HG03045 (cell line): Measurements from ENCODE around the gene NXPE4.
"Not testable (repeated sequence)": the region's sequence is repeated elsewhere in the genome, so short reads cannot be mapped to it uniquely, and the experiment has no call there.

Experiments
- ATAC-seq: cut with Tn5 transposase; IDR thresholded peaks from one replicate; pipeline ENCODE4 v1.9.1; 2021; ENCODE audit warnings: mild to moderate bottlenecking, moderate library complexity; ENCODE audit not compliant: unreplicated experiment

NXPE4 gene

DNA sequence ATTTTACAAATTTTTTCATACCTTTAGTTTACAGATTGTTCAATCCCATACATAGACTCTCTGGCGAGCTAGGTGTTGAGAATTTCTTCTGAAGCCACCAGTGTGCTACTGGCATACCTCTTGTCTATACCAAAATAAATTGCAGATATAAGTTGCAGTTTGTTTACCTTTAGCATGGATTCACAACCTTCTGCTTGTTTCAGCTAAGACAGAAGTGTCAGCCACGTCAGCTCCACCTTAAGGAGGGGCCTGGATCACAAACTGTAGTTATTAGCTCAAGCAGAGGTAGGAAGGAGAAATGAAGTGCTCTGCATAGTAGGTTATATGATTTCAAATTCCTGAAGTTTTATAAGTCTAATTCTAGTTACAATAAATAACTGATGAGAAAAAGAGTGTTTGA lies at the start of gene NXPE4:
NXPE4 (minus strand) TSS at position 216 of the 400 bp plus-strand sequence. CDS start 1,027 bp downstream, outside the sequence.
- no peak for ATAC-seq

DNA sequence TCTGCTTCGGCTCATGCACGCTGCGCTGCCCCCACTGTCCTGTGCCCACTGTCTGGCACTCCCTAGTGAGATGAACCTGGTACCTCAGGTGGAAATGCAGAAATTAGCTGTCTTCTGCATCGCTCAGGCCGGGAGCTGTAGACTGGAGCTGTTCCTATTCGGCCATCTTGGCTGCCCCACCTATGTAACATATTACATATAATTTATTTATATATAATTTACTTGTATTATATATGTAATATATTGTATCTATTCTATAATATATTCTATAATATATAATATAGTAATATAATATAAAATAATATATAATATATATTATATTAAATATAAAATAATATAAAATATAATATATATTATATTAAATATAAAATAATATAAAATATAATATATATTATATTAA lies 43.9 kb upstream of the NXPE4 start:
- not testable (repeated sequence) for ATAC-seq

DNA sequence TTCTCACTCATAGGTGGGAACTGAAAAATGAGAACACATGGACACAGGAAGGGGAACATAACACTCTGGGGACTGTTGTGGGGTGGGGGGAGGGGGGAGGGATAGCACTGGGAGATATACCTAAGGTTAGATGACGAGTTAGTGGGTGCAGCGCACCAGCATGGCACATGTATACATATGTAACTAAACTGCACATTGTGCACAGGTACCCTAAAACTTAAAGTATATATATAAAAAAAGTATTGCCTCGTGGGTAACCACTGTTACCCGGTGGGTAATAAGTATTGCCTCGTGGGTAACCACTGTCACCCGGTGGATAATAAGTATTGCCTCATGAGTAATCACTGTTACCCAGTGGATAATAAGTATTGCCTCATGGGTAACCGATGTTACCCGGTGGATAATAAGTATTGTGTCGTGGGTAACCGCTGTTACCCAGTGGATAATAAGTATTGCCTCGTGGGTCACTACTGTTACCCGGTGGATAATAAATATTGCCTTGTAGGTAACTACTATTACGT lies 35.9 kb upstream of the NXPE4 start:
- not testable (repeated sequence) for ATAC-seq

DNA sequence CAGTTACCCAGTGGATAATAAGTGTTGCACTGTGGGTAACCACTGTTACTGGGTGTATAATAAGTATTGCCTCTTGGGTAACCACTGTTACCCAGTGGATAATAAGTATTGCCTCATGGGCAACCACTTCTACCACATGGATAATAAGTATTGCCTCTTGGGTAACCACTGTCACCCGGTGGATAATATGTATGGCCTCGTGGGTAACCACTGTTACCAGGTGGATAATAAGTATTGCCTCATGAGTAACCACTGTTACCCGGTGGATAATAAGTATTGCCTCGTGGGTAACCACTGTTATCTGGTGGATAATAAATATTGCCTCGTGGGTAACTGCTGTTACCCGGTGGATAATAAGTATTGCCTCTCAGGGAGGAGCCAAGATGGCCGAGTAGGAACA lies 29.7 kb upstream of the NXPE4 start:
- no peak for ATAC-seq

DNA sequence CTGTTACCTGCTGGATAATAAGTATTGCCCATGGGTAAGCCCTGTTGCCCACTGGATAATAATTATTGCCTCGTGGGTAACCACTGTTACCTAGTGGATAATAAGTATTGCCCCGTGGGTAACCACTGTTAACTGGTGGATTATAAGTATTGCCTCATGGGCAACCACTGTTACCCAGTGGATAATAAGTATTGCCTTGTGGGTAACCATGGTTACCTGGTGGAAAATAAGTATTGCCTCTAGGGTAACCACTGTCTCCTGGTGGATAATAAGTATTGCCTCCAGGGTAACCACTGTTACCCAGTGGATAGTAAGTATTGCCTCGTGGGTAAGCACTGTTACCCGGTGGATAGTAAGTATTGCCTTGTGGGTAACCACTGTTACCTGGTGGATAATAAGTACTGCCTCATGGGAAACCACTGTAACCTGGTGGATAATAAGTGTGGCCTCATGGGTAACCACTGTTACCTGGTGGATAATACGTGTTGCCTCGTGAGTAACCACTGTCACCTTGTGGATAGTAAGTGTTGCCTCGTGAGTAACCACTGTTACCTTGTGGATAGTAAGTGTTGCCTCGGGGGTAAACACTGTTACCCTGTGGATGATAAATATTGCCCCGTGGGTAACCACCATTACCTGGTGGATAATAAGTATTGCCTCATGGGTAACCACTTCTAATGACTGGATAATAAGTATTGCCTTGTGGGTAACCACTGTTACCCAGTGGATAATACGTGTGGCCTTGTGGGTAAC lies 29.0 kb upstream of the NXPE4 start:
- no peak for ATAC-seq

DNA sequence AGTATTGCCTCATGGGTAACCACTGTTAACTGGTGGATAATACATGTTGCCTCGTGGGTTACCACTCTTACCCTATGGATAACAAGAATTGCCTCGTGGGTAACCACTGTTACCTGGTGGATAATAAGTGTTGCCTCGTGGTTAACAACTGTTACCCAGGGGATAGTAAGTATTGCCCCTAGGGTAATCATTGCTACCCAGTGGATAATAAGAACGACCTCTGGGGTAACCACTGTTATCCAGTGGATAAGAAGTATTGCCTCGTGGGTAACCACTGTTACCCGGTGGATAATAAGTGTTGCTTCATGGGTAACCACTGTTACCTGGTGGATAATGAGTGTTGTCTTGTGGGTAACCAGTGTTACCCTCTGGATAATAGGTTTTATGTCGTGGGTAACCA lies 28.1 kb upstream of the NXPE4 start:
- ATAC-seq = no peak

DNA sequence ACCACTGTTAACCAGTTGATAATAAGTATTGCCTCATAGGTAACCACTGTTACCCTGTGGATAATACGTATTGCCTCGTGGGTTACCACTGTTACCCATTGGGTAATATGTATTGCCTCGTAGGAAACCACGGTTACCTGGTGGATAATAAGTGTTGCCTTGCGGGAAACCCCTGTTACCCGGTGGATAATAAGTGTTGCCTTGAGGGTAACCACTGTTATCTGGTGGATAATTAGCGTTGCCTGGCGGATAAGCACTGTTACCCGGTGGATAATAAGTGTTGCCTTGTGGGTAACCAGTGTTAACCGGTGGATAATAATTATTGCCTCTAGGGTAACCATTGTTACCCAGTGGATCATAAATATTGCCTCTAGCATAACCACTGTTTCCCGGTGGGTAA lies 27.3 kb upstream of the NXPE4 start:
- no peak for ATAC-seq

DNA sequence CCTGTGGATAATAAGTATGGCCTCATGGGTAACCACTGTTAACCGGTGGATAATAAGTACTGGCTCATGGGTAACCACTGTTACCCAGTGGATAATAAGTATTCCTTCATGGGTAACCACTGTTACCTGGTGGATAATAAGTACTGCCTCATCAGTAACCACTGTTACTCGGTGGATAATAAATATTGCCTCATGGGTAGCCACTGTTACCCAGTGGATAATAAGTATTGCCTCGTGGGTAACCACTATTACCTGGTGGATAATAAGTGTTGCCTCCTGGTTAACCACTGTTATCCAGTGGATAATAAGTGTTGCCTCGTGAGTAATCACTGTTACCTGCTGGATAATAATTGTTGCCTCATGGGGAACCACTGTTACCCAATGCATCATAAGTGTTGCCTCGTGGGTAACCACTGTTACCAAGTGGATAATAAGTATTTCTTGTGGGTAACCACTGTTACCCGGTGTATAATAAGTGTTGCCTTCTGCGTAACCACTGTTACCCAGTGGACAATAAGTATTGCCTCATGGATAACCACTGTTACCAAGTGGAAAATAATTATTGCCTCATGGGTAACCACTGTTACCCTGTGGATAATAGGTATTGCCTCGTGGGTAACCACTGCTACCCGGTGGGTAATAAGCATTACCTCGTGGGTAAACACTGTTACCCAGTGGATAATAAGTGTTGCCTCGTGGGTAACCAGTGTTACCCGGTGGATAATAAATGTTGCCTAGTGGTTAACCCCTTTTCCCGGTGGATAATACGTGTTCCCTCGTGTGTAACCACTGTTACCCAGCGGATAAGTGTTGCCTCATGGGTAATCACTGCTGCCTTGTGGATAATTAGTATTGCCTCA lies 26.6 kb upstream of the NXPE4 start:
- ATAC-seq = no peak

DNA sequence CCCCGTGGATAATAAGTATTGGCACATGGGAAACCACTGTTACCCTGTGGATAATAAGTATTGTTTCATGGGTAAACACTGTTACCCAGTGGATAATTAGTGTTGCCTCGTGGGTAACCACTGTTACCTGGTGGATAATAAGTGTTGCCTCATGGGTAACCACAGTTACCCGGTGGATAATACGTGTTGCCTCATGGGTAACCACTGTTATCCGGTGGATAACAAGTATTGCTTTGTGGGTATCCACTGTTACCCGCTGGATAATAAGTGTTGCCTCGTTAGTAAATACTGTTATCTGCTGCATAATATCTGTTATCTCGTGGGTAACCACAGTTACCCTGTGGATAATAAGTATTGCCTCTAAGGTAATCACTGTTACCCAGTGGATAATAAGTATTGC lies 25.5 kb upstream of the NXPE4 start:
- no peak for ATAC-seq

DNA sequence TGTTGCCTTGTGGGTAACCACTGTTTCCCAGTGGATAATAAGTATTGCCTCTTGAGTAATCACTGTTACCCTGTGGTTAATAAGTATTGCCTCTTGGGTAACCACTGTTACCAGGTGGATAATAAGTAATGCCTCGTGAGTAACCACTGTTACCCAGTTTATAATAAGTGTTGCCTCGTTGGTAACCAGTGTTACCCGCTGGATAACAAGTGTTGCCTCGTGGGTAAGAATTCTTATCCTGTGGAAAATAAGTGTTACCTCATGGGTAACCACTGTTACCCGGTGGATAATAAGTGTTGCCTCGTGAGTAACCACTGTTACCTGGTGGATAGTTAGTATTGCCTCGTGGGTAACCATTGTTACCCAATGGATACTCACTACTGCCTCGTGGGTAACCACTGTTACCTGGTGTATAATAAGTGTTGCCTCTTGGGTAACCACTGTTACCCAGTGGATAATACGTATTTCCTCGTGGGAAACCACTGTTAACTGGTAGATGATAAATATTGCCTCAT lies 24.1 kb upstream of the NXPE4 start:
- no peak for ATAC-seq

DNA sequence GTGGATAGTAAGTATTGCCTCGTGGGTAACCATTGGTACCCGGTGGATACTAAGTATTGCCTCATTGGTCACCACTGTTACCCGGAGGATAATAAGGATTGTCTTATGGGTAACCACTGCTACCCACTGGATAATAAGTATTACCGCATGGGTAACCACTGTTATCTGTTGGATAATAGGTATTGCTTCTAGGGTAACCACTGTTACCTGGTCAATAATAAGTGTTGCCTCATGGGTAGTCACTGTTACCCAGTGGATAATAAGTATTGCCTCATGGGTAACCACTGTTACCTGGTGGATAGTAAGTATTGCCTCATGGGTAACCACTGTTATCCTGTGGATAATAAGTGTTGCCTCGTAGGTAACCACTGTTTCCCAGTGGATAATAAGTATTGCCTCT lies 22.6 kb upstream of the NXPE4 start:
- ATAC-seq = no peak

DNA sequence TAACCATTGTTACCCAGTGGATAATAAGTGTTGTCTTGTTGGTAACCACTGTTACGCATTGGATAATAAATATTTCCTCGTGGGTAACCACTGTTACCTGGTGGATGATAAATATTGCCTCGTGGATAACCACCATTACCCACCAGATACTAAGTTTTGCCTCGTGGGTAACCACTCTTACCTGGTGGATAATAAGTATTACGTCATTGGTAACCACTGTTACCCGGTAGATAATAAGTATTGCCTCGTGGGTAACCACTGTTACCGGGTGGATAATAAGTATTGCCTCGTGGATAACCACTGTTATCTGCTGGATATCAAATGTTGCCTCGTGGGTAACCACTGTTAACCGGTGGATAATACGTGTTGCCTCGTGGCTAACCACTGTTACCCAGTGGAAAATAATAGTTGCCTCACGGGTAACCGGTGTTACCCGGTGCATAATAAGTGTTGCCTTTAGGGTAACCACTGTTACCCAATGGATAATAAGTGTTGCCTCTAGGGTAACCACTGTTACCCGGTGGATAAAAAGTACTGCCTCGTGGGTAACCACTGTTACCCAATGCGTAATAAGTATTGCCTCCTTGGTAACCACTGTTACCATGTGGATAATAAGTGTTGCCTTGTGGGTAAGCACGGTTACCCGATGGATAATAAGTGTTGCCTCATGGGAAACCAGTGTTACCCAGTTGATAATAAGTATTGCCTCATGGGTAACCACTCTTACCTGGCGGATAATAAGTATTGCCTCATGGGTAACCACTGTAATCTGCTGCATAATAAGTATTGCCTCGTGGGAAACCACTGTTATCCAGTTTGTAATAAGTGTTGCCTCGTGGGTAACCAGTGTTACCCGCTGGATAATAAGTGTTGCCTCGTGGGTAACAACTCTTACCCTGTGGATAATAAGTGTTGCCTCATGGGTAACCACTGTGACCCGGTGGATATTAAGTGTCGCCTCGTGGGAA lies 21.9 kb upstream of the NXPE4 start:
- ATAC-seq = no peak

DNA sequence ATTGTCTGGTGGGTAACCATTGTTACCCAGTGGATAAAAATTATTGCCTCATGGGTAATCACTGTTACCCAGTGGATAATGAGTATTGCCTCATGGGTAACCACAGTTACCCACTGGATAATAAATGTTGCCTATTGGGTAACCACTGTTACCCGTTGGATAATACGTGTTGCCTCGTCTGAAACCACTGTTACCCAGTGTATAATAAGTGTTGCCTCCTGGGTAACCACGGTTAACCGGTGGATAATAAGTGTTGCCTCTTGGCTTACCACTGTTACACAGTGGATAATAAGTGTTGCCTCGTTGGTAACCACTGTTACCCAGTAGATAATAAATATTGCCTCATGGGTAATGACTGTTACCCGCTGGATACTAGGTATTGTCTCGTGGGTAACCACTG lies 20.9 kb upstream of the NXPE4 start:
- ATAC-seq = no peak

DNA sequence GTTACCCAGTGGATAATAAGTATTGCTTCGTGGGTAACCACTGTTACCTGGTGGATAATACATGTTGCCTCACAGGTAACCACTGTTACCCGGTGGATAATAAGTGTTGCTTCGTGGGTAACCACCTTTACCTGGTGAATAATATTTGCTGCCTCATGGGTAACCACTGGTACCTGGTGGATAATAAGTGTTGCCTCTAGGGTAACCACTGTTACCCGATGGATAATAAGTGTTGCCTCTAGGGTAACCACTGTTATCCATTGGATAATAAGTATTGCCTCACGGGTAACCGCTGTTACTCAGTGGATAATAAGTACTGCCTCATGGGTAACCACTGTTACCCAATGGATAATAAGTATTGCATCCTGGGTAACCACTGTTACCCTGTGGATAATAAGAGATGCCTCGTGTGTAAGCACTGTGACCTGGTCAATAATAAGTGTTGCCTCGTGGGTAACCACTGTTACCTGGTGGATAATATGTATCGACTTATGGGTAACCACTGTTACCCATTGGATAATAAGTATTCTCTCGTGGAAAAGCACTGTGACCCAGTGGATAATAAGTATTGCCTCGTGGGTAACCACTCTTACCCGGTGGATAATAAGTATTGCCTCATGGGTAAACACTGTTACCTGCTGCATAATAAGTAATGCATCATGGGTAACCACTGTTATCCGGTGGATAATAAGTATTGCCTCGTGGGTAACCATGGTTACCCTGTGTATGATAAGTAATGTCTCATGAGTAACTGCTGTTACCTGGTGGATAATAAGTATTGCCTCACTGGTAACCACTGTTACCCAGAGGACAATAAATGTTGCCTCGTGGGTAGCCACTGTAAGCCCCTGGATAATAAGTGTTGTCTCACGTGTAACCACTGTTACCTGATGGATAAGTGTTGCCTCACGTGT lies 20.1 kb upstream of the NXPE4 start:
- ATAC-seq = no peak

DNA sequence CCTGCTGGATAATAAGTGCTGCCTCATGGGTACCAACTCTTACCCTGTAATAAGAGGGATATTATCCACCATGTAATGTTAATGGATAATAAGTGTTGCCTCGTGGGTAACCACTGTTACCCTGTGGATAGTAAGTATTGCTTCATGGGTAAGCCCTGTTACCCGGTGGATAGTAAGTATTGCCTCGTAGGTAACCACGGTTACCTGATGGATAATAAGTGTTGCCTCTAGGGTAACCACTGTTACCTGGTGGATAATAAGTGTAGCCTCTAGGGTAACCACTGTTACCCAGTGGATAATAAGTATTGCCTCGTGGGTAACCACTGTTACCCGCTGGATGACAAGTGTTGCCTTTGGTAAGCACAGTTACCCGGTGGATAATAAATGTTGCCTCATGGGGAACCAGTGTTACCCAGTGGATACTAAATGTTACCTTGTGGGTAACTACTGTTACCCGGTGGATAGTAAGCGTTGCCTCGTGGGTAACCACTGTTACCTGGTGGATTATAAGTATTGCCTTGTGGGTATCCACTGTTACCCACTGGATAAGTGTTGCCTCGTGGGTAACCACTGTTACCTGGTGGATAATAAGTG lies 18.6 kb upstream of the NXPE4 start:
- no peak for ATAC-seq

DNA sequence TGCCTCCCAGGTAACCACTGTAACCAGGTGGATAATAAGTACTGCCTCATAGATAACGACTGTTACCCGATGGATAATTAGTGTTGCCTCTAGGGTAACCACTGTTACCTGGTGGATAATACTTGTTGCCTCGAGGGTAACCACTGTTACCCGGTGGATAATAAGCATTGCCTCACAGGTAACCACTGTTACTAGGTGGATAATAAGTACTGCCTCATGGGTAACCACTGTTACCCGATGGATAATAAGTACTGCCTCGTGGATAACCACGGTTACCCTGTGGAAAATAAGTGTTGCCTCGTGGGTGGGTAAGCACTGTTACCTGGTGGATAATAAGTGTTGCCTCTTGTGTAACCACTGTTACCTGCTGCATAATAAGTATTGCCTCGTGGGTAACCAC lies 17.5 kb upstream of the NXPE4 start:
- ATAC-seq = not testable (repeated sequence)

DNA sequence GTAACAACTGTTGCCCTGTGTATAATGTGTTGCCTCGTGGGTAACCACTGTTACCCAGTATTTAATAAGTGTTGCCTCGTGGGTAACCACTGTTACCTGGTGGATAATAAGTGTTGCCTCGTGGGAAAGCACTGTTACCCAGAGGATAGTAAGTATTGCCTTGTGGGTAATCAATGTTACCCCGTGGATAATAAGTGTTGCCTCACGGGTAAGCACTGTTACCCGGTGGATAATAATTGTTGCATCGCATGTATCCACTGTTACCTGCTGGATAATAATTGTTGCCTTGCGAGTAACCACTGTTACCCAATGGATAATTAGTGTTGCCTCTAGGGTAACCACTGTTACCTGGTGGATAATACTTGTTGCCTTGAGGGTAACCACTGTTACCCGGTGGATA lies 17.1 kb upstream of the NXPE4 start:
- no peak for ATAC-seq

DNA sequence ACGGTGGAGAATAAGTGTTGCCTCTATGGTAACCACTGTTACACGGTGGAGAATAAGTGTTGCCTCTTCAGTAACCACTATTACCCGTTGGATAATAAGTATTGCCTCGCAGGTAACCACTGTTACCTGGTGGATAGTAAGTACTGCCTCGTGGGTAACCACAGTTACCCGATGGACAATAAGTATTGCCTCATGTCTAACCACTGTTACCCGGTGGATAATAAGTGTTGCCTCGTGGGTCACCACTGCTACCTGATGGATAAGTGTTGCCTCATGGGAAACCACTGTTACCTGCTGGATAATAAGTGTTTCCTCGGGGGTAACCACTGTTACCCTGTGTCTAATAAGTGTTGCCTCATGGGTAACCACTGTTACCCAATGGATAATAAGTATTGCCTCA lies 16.6 kb upstream of the NXPE4 start:
- not testable (repeated sequence) for ATAC-seq
